WTC11 (cell line): Measurements from ENCODE around the gene OSBP2. TPM values are rescaled to one million over a fixed set of nuclear protein-coding genes. Genes with fewer than 3 reads are reported as not detected.

ENCODE experiments used
- ATAC-seq: fragments of 200-7000 bp; cut with Tn5 transposase; 2 replicates; pipeline ENCODE4 v1.10.0; 2021; ENCODE audit warnings: mild to moderate bottlenecking, moderate library complexity
- CTCF ChIA-PET: fragments of 300-600 bp; sonication (Branson Sonifier 250); formaldehyde crosslinking; loops from one replicate; lab custom pipeline; 2021; ENCODE audit warnings: antibody characterized with exemption; lab: Charles Lee
- POLR2A ChIA-PET: fragments of 350-600 bp; sonication (Branson Sonifier 250); formaldehyde crosslinking; loops from one replicate; lab custom pipeline; 2021; ENCODE audit warnings: antibody characterized with exemption; lab: Charles Lee
- DNase-seq: peaks from one replicate; pipeline ENCODE4 v3.0.0; 2021; ENCODE audit warnings: low spot score
- H3K27ac Mint-ChIP-seq: 2 replicates; pipeline ENCODE4 v1.8.0; 2021; ENCODE audit warnings: mixed read lengths
- H3K27me3 Mint-ChIP-seq: 2 replicates; pipeline ENCODE4 v1.8.0; 2021; ENCODE audit warnings: low read depth, mild to moderate bottlenecking, moderate library complexity, mixed read lengths
- H3K36me3 Mint-ChIP-seq: 2 replicates; pipeline ENCODE4 v1.8.0; 2021; ENCODE audit warnings: mixed read lengths
- H3K4me1 Mint-ChIP-seq: 2 replicates; pipeline ENCODE4 v1.8.0; 2022; ENCODE audit warnings: mixed read lengths
- H3K4me3 Mint-ChIP-seq: 2 replicates; pipeline ENCODE4 v1.8.0; 2021; ENCODE audit warnings: mild to moderate bottlenecking, moderate library complexity, mixed read lengths
- H3K9me3 Mint-ChIP-seq: 2 replicates; pipeline ENCODE4 v1.8.0; 2021; ENCODE audit warnings: mixed read lengths
- CBFB ChIP-seq: sonication (generic); formaldehyde crosslinking; IDR thresholded peaks from 2 replicates; pipeline ENCODE4 v1.8.1; 2022; ENCODE audit warnings: mild to moderate bottlenecking, low read depth, missing genetic modification reagents
- ELF4 ChIP-seq: sonication (generic); formaldehyde crosslinking; IDR thresholded peaks from 2 replicates; pipeline ENCODE4 v1.8.1; 2022; ENCODE audit warnings: low read depth, mild to moderate bottlenecking, moderate library complexity, missing genetic modification reagents
- ESRRA ChIP-seq: sonication (generic); formaldehyde crosslinking; IDR thresholded peaks from 2 replicates; pipeline ENCODE4 v1.8.1; 2022; ENCODE audit warnings: mild to moderate bottlenecking, missing genetic modification reagents, borderline replicate concordance
- HMGA2 ChIP-seq: fragments of 250-450 bp; sonication (Bioruptor Pico); IDR thresholded peaks from 2 replicates; pipeline ENCODE4 v1.4.0; 2021; ENCODE audit warnings: mild to moderate bottlenecking, moderate library complexity
- JAZF1 ChIP-seq: fragments of 250-450 bp; sonication (Bioruptor Pico); IDR thresholded peaks from 2 replicates; pipeline ENCODE4 v1.9.0; 2021; ENCODE audit warnings: moderate library complexity, mild to moderate bottlenecking, inconsistent platforms
- MXD4 ChIP-seq: fragments of 250-450 bp; sonication (Bioruptor Pico); IDR thresholded peaks from 2 replicates; pipeline ENCODE4 v1.8.0; 2021; ENCODE audit warnings: mild to moderate bottlenecking, moderate library complexity, borderline replicate concordance
- NFYB ChIP-seq: sonication (generic); formaldehyde crosslinking; conservative IDR thresholded peaks from 2 replicates; pipeline ENCODE4 v1.8.0; 2022; ENCODE audit warnings: low read depth, missing genetic modification reagents
- NR1H2 ChIP-seq: sonication (generic); formaldehyde crosslinking; IDR thresholded peaks from 2 replicates; pipeline ENCODE4 v1.9.0; 2021; ENCODE audit warnings: mild to moderate bottlenecking, moderate library complexity, missing genetic modification reagents
- NR3C1 ChIP-seq: sonication (generic); formaldehyde crosslinking; conservative IDR thresholded peaks from 2 replicates; pipeline ENCODE4 v1.8.1; 2023; ENCODE audit warnings: low read depth, mild to moderate bottlenecking, missing genetic modification reagents
- SP1 ChIP-seq: sonication (generic); formaldehyde crosslinking; conservative IDR thresholded peaks from 2 replicates; pipeline ENCODE4 v1.8.1; 2022; ENCODE audit warnings: missing genetic modification reagents
- TCF7 ChIP-seq: sonication (generic); formaldehyde crosslinking; IDR thresholded peaks from 2 replicates; pipeline ENCODE4 v1.8.0; 2022; ENCODE audit warnings: mild to moderate bottlenecking, low read depth, missing genetic modification reagents, moderate library complexity
- TEAD4 ChIP-seq: sonication (generic); formaldehyde crosslinking; IDR thresholded peaks from 2 replicates; pipeline ENCODE4 v1.8.0; 2022; ENCODE audit warnings: mild to moderate bottlenecking, missing genetic modification reagents
- ZNF219 ChIP-seq: sonication (generic); formaldehyde crosslinking; IDR thresholded peaks from 2 replicates; pipeline ENCODE4 v1.8.0; 2023; ENCODE audit warnings: missing genetic modification reagents, mild to moderate bottlenecking, borderline replicate concordance
- ZNF396 ChIP-seq: fragments of 250-450 bp; sonication (Bioruptor Pico); IDR thresholded peaks from 2 replicates; pipeline ENCODE4 v1.8.0; 2021; ENCODE audit warnings: mild to moderate bottlenecking, moderate library complexity, borderline replicate concordance
- ZNF423 ChIP-seq: fragments of 250-450 bp; sonication (Bioruptor Pico); IDR thresholded peaks from 2 replicates; pipeline ENCODE4 v2.1.2; 2022; ENCODE audit warnings: mild to moderate bottlenecking, moderate library complexity
- total RNA-seq: library from RNA; stranded (reverse); gene quantifications from 3 replicates; pipeline ENCODE4 v1.2.3, GENCODE V29; 2021
- TF ChIP-seq, protein P1 (sequence below): sonication (generic); formaldehyde crosslinking; IDR thresholded peaks from 2 replicates; pipeline ENCODE4 v1.8.1; 2023; ENCODE audit warnings: mild to moderate bottlenecking, missing genetic modification reagents, borderline replicate concordance
- TF ChIP-seq, protein P2 (sequence below): sonication (generic); formaldehyde crosslinking; IDR thresholded peaks from 2 replicates; pipeline ENCODE4 v1.8.0; 2022; ENCODE audit warnings: mild to moderate bottlenecking, missing genetic modification reagents
- TF ChIP-seq, protein P3 (sequence below): sonication (generic); formaldehyde crosslinking; IDR thresholded peaks from 2 replicates; pipeline ENCODE4 v1.8.1; 2022; ENCODE audit warnings: low read depth, mild to moderate bottlenecking, moderate library complexity, missing genetic modification reagents, borderline replicate concordance
- TF ChIP-seq, protein P4 (sequence below): sonication (generic); formaldehyde crosslinking; IDR thresholded peaks from 2 replicates; pipeline ENCODE4 v1.8.1; 2023; ENCODE audit warnings: mild to moderate bottlenecking, missing genetic modification reagents, moderate library complexity
- TF ChIP-seq, protein P5 (sequence below): fragments of 200-600 bp; IDR thresholded peaks from 2 replicates; pipeline ENCODE4 v1.8.0; 2022; ENCODE audit warnings: antibody characterized with exemption

Gene OSBP2
- total RNA-seq, 1 experiment from 2014 or later: 4.1 TPM

DNA sequence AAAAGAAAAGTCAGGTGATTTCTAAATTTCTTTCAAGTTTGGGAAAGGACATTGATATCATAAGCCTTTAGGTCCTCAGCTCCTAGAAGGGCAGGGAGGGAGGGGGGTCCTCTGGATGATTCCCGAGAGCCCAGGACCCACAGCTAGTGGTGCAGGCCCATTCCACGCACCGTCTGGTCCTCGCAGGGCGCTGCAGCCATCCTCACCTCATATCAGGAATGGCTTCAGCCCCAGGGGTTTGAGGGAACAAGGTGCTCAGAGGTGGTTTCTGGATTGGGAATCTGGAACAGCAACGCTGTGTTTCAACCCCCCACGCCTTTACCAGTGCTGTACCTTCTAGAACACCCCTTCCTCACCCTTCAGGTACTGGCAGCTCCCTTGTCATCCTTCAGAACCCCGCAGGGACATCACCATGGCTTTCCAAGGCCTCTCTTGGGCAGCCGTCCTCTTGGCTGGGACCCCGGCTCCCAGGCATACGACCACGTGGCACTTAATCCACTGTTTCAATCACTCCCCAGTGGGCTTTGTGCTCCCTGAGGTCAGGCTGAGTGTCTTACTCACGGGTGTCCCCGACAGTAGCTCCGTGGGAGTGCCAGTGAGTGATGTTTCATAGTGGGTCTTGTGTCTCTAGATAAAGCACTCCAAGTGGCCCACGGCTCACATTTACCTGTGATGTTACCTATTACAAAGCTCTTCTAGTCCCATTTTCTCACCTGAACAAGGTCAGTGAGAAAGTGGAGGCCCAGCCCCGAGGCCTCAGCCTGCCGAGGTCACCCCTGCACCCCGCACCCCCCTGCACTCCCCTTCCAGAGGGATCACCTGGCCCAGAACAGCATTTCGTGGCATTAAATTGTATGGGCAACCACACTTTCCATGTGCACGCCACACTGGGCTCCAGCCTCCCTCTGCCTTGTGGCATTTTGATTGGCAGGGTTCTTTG is 180.0 kb downstream of the OSBP2 start (continued):
- TF ChIP-seq, protein P1, sequence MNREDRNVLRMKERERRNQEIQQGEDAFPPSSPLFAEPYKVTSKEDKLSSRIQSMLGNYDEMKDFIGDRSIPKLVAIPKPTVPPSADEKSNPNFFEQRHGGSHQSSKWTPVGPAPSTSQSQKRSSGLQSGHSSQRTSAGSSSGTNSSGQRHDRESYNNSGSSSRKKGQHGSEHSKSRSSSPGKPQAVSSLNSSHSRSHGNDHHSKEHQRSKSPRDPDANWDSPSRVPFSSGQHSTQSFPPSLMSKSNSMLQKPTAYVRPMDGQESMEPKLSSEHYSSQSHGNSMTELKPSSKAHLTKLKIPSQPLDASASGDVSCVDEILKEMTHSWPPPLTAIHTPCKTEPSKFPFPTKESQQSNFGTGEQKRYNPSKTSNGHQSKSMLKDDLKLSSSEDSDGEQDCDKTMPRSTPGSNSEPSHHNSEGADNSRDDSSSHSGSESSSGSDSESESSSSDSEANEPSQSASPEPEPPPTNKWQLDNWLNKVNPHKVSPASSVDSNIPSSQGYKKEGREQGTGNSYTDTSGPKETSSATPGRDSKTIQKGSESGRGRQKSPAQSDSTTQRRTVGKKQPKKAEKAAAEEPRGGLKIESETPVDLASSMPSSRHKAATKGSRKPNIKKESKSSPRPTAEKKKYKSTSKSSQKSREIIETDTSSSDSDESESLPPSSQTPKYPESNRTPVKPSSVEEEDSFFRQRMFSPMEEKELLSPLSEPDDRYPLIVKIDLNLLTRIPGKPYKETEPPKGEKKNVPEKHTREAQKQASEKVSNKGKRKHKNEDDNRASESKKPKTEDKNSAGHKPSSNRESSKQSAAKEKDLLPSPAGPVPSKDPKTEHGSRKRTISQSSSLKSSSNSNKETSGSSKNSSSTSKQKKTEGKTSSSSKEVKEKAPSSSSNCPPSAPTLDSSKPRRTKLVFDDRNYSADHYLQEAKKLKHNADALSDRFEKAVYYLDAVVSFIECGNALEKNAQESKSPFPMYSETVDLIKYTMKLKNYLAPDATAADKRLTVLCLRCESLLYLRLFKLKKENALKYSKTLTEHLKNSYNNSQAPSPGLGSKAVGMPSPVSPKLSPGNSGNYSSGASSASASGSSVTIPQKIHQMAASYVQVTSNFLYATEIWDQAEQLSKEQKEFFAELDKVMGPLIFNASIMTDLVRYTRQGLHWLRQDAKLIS: no peak
- no peak for TF ChIP-seq NR3C1
- TF ChIP-seq ZNF219 (CRISPR knock-in tag): no peak
- TF ChIP-seq, protein P2, sequence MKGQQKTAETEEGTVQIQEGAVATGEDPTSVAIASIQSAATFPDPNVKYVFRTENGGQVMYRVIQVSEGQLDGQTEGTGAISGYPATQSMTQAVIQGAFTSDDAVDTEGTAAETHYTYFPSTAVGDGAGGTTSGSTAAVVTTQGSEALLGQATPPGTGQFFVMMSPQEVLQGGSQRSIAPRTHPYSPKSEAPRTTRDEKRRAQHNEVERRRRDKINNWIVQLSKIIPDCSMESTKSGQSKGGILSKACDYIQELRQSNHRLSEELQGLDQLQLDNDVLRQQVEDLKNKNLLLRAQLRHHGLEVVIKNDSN: no peak
- no peak for TF ChIP-seq ESRRA (CRISPR knock-in tag)
- TF ChIP-seq ZNF396 (CRISPR knock-in tag): no peak
- TF ChIP-seq, protein P3, sequence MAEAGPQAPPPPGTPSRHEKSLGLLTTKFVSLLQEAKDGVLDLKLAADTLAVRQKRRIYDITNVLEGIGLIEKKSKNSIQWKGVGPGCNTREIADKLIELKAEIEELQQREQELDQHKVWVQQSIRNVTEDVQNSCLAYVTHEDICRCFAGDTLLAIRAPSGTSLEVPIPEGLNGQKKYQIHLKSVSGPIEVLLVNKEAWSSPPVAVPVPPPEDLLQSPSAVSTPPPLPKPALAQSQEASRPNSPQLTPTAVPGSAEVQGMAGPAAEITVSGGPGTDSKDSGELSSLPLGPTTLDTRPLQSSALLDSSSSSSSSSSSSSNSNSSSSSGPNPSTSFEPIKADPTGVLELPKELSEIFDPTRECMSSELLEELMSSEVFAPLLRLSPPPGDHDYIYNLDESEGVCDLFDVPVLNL: no peak
- TF ChIP-seq SP1 (CRISPR knock-in tag): no peak

DNA sequence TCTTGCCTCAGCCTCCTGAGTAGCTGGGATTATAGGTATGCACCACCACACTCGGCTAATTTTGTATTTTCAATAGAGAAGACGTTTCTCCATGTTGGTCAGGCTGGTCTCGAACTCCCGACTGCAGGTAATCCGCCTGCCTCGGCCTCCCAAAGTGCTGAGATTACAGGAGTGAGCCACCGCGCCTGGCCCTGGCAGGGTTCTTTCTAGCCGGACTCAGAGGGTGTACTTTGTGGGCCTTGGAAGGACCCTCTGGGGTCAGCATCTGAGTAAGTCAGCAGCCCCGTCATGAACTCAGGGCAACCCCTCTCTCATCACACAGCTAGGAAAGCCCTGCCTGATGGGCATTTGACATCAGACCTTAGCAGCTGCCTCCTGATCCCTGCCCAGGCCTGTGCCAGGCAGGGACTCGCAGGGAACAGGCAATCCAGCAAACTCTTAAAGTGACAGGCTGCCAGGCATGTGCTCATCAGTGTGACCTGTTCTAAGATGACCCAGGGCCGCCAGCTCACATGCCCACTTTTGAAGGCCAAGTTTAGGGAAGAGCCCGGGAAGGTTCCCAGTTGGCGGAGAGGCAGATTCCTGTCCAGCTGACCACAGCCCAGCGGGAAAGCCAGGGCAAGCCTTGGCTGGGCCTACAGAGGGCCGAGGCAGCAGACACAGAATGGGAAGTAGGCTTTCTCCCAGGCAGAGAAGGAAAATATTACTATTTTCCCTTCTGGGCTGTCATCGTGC is 181.0 kb downstream of the OSBP2 start:
- H3K4me3 Mint-ChIP-seq: no peak overlapping the region
- POLR2A ChIA-PET: no interaction called here
- no peak overlapping the region for H3K27ac Mint-ChIP-seq
- CTCF ChIA-PET: no interaction called here
- ATAC-seq (no peak), DNase-seq (peak; percentile 7)
- H3K27me3 Mint-ChIP-seq: no peaks in the 10 kb centered on the region
- H3K4me1 Mint-ChIP-seq: no peaks in the 10 kb centered on the region
- TF ChIP-seq TCF7: no peak
- TF ChIP-seq NFYB (CRISPR knock-in tag): no peak
- TF ChIP-seq TEAD4 (CRISPR knock-in tag): no peak
- no peak for TF ChIP-seq CBFB (CRISPR knock-in tag)
- TF ChIP-seq ELF4 (CRISPR knock-in tag): no peak
- TF ChIP-seq NR1H2 (CRISPR knock-in tag): no peak
- TF ChIP-seq JAZF1 (CRISPR knock-in tag): no peak
- TF ChIP-seq, protein P4, sequence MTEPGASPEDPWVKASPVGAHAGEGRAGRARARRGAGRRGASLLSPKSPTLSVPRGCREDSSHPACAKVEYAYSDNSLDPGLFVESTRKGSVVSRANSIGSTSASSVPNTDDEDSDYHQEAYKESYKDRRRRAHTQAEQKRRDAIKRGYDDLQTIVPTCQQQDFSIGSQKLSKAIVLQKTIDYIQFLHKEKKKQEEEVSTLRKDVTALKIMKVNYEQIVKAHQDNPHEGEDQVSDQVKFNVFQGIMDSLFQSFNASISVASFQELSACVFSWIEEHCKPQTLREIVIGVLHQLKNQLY (CRISPR knock-in tag): no peak
- no peak for TF ChIP-seq ZNF423
- no peak for TF ChIP-seq HMGA2 (CRISPR knock-in tag)
- no peak for TF ChIP-seq ZNF219 (CRISPR knock-in tag)
- TF ChIP-seq, protein P5, sequence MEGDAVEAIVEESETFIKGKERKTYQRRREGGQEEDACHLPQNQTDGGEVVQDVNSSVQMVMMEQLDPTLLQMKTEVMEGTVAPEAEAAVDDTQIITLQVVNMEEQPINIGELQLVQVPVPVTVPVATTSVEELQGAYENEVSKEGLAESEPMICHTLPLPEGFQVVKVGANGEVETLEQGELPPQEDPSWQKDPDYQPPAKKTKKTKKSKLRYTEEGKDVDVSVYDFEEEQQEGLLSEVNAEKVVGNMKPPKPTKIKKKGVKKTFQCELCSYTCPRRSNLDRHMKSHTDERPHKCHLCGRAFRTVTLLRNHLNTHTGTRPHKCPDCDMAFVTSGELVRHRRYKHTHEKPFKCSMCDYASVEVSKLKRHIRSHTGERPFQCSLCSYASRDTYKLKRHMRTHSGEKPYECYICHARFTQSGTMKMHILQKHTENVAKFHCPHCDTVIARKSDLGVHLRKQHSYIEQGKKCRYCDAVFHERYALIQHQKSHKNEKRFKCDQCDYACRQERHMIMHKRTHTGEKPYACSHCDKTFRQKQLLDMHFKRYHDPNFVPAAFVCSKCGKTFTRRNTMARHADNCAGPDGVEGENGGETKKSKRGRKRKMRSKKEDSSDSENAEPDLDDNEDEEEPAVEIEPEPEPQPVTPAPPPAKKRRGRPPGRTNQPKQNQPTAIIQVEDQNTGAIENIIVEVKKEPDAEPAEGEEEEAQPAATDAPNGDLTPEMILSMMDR: no peak
- no peak for TF ChIP-seq MXD4 (CRISPR knock-in tag)
- H3K9me3 Mint-ChIP-seq: no peaks in the 10 kb centered on the region
- no peaks in the 10 kb centered on the region for H3K36me3 Mint-ChIP-seq
